Neural cell (in vitro differentiated cells): Measurements from ENCODE around the gene HRH2. TPM values are rescaled to one million over a fixed set of nuclear protein-coding genes. Genes with fewer than 3 reads are reported as not detected.

Source experiments
- H2AFZ ChIP-seq: fragments of 200-600, 300-800 bp; sonication (generic), shearing (Covaris generic); 2 replicates; pipeline ENCODE4 v1.6.0; 2014; ENCODE audit warnings: low read depth, mild to moderate bottlenecking, antibody characterized with exemption, low read length, moderate library complexity
- H3F3A ChIP-seq: fragments of 200-600 bp; shearing (Covaris generic); 2 replicates; pipeline ENCODE4 v1.6.1; 2016; ENCODE audit warnings: mild to moderate bottlenecking, moderate library complexity, mixed read lengths, antibody characterized with exemption, low read length; ENCODE audit not compliant: insufficient read depth, poor library complexity, severe bottlenecking
- H3K27ac ChIP-seq: fragments of 200-600, 300-800 bp; sonication (generic), shearing (Covaris generic); 2 replicates; pipeline ENCODE4 v1.5.1; 2014; ENCODE audit warnings: mild to moderate bottlenecking, low read length, moderate library complexity
- H3K27me3 ChIP-seq: fragments of 300-800, 200-600 bp; sonication (generic), shearing (Covaris generic); 2 replicates; pipeline ENCODE4 v1.6.0; 2014; ENCODE audit warnings: mild to moderate bottlenecking, low read depth, low read length, moderate library complexity; ENCODE audit not compliant: insufficient read depth
- H3K36me3 ChIP-seq: fragments of 300-800, 200-600 bp; sonication (generic), shearing (Covaris generic); 2 replicates; pipeline ENCODE4 v1.5.1; 2014; ENCODE audit warnings: mild to moderate bottlenecking, antibody characterized with exemption, low read length, moderate library complexity; ENCODE audit not compliant: insufficient read depth
- H3K4me2 ChIP-seq: fragments of 300-800, 200-600 bp; sonication (generic), shearing (Covaris generic); 2 replicates; pipeline ENCODE4 v1.6.0; 2014; ENCODE audit warnings: mild to moderate bottlenecking, low read length
- H3K4me3 ChIP-seq: fragments of 300-800, 200-600 bp; sonication (generic), shearing (Covaris generic); 2 replicates; pipeline ENCODE4 v1.5.1; 2014; ENCODE audit warnings: mild to moderate bottlenecking, low read length, moderate library complexity
- H3K79me2 ChIP-seq: fragments of 200-600 bp; shearing (Covaris generic); replicated peaks from 2 replicates; pipeline ENCODE4 v1.6.0; 2014; ENCODE audit warnings: mild to moderate bottlenecking, low read length, moderate library complexity; ENCODE audit not compliant: insufficient read depth
- H3K9ac ChIP-seq: fragments of 300-800, 200-600 bp; sonication (generic), shearing (Covaris generic); 2 replicates; pipeline ENCODE4 v1.6.1; 2016; ENCODE audit warnings: mild to moderate bottlenecking, low read length, mixed read lengths
- H3K9me2 ChIP-seq: fragments of 200-600 bp; shearing (Covaris generic); 2 replicates; pipeline ENCODE4 v1.6.1; 2016; ENCODE audit warnings: mild to moderate bottlenecking, low read length, mixed read lengths; ENCODE audit not compliant: insufficient read depth
- H3K9me3 ChIP-seq: fragments of 200-600, 300-800 bp; sonication (generic), shearing (Covaris generic); 2 replicates; pipeline ENCODE4 v1.6.1; 2016; ENCODE audit warnings: mild to moderate bottlenecking, mixed run types, low read length, moderate library complexity, mixed read lengths
- H4K20me1 ChIP-seq: fragments of 200-600 bp; shearing (Covaris generic); 2 replicates; pipeline ENCODE4 v1.6.1; 2016; ENCODE audit warnings: mild to moderate bottlenecking, mixed run types; ENCODE audit not compliant: insufficient read depth
- EP300 ChIP-seq: fragments of 450-650 bp; conservative IDR thresholded peaks from 2 replicates; pipeline ENCODE4 v1.6.1; 2014; ENCODE audit warnings: antibody characterized with exemption, mild to moderate bottlenecking, moderate library complexity; ENCODE audit not compliant: poor library complexity, severe bottlenecking
- EZH2 ChIP-seq: fragments of 200-600, 300-800 bp; shearing (Covaris generic), sonication (generic); IDR thresholded peaks from 2 replicates; pipeline ENCODE4 v1.6.1; 2014; ENCODE audit warnings: antibody characterized with exemption, low read length, borderline replicate concordance, mild to moderate bottlenecking; ENCODE audit not compliant: insufficient read depth, poor library complexity, severe bottlenecking
- MXI1 ChIP-seq: fragments of 450-650 bp; conservative IDR thresholded peaks from 2 replicates; pipeline ENCODE4 v1.6.1; 2014; ENCODE audit warnings: antibody characterized with exemption, mild to moderate bottlenecking; ENCODE audit not compliant: poor library complexity, severe bottlenecking
- POLR2AphosphoS5 ChIP-seq: IDR thresholded peaks from 2 replicates; pipeline ENCODE4 v1.6.1; 2012
- RAD21 ChIP-seq: fragments of 450-650 bp; conservative IDR thresholded peaks from 2 replicates; pipeline ENCODE4 v1.6.1; 2014; ENCODE audit warnings: antibody characterized with exemption, mild to moderate bottlenecking, moderate library complexity
- SMC3 ChIP-seq: fragments of 450-650 bp; conservative IDR thresholded peaks from 2 replicates; pipeline ENCODE4 v1.6.1; 2014; ENCODE audit warnings: antibody characterized with exemption, mild to moderate bottlenecking, moderate library complexity; ENCODE audit not compliant: poor library complexity
- TAF1 ChIP-seq: IDR thresholded peaks from 2 replicates; pipeline ENCODE4 v1.6.1; 2012; ENCODE audit warnings: low read depth
- polyA plus RNA-seq: library from polyadenylated mRNA; depleted of rRNA; stranded (reverse); fragments of >200 nt; gene quantifications from 2 replicates; pipeline ENCODE4 v1.2.3, GENCODE V29; 2014
- TF ChIP-seq, protein P1 (sequence below): IDR thresholded peaks from 2 replicates; pipeline ENCODE4 v1.6.1; 2012; ENCODE audit warnings: borderline replicate concordance
- TF ChIP-seq, protein P2 (sequence below): fragments of 450-650 bp; IDR thresholded peaks from 2 replicates; pipeline ENCODE4 v1.5.1; 2014; ENCODE audit warnings: antibody characterized with exemption, mild to moderate bottlenecking, moderate library complexity; ENCODE audit not compliant: poor library complexity, severe bottlenecking

Gene HRH2
- polyA plus RNA-seq, 1 donor from 2014 or later = 0.09 TPM

DNA sequence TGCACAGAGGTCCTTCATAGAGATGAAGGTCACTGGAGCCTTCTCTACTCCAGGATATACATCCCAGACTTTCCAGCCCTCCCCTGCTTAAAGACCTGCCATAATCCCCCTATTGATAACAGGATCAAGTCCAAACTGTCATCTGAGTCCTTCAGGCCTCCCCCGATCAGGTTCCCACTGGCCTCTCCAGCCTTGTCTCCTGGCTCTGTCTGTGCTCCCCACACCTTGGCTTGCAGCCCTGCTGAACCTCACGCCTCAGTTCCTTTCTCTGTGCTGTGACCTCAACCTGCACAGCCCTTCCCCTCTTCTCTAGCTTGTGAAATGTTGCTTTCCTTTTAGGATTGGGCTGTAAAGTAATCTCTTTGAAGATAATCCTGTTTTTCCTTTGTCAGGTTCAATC, 2.5 kb upstream of the HRH2 start:
- Histone ChIP-seq H3F3A (no peaks in the 10 kb centered on the region), H3K9ac (no peak overlapping the region), H2AFZ (no peak overlapping the region), H3K27me3 (peaks cover 23% of the 10 kb centered on the region), H3K9me3 (no peaks in the 10 kb centered on the region), H3K9me2 (no peaks in the 10 kb centered on the region), H3K4me3 (no peak overlapping the region), H3K36me3 (no peaks in the 10 kb centered on the region), H4K20me1 (no peaks in the 10 kb centered on the region), H3K79me2 (no peaks in the 10 kb centered on the region), H3K4me2 (no peak overlapping the region), H3K27ac (no peak overlapping the region)
- TF ChIP-seq MXI1 (no peak), EP300 (no peak), POLR2AphosphoS5 (no peak), SMC3 (no peak), RAD21 (no peak), TAF1 (no peak), EZH2 (no peak)
- TF ChIP-seq, protein P1, sequence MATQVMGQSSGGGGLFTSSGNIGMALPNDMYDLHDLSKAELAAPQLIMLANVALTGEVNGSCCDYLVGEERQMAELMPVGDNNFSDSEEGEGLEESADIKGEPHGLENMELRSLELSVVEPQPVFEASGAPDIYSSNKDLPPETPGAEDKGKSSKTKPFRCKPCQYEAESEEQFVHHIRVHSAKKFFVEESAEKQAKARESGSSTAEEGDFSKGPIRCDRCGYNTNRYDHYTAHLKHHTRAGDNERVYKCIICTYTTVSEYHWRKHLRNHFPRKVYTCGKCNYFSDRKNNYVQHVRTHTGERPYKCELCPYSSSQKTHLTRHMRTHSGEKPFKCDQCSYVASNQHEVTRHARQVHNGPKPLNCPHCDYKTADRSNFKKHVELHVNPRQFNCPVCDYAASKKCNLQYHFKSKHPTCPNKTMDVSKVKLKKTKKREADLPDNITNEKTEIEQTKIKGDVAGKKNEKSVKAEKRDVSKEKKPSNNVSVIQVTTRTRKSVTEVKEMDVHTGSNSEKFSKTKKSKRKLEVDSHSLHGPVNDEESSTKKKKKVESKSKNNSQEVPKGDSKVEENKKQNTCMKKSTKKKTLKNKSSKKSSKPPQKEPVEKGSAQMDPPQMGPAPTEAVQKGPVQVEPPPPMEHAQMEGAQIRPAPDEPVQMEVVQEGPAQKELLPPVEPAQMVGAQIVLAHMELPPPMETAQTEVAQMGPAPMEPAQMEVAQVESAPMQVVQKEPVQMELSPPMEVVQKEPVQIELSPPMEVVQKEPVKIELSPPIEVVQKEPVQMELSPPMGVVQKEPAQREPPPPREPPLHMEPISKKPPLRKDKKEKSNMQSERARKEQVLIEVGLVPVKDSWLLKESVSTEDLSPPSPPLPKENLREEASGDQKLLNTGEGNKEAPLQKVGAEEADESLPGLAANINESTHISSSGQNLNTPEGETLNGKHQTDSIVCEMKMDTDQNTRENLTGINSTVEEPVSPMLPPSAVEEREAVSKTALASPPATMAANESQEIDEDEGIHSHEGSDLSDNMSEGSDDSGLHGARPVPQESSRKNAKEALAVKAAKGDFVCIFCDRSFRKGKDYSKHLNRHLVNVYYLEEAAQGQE = no peak
- TF ChIP-seq, protein P2, sequence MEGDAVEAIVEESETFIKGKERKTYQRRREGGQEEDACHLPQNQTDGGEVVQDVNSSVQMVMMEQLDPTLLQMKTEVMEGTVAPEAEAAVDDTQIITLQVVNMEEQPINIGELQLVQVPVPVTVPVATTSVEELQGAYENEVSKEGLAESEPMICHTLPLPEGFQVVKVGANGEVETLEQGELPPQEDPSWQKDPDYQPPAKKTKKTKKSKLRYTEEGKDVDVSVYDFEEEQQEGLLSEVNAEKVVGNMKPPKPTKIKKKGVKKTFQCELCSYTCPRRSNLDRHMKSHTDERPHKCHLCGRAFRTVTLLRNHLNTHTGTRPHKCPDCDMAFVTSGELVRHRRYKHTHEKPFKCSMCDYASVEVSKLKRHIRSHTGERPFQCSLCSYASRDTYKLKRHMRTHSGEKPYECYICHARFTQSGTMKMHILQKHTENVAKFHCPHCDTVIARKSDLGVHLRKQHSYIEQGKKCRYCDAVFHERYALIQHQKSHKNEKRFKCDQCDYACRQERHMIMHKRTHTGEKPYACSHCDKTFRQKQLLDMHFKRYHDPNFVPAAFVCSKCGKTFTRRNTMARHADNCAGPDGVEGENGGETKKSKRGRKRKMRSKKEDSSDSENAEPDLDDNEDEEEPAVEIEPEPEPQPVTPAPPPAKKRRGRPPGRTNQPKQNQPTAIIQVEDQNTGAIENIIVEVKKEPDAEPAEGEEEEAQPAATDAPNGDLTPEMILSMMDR = no peak

DNA sequence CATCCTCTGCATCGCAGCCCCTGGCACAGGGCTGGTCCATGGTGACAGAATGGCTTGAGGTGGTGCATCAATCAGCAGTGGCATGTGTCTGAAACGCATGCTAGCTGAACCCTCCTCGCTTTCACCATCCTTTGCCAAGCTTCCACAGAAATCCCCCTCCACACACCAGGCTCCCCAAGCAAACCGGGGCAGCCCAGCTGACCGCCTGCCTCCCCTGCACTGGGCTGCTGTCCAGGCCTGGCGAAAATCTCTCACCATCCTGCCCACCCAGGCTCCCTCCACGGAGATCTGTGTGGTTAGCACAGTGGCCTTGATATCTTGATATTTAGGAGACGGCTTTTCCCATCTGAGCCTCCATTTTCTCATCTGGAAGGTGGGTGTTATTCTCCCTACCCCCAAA, 905 bp upstream of the HRH2 start:
- H2AFZ ChIP-seq = no peak overlapping the region
- peaks cover 23% of the 10 kb centered on the region for H3K27me3 ChIP-seq
- H4K20me1 ChIP-seq = no peaks in the 10 kb centered on the region
- no peak overlapping the region for H3K9ac ChIP-seq
- H3K9me3 ChIP-seq = no peaks in the 10 kb centered on the region
- no peaks in the 10 kb centered on the region for H3K9me2 ChIP-seq
- H3K27ac ChIP-seq = no peak overlapping the region
- TF ChIP-seq EZH2 = no peak
- no peak for TF ChIP-seq MXI1
- TF ChIP-seq, protein P2 = no peak
- TF ChIP-seq EP300 = no peak
- no peak for TF ChIP-seq RAD21
- TF ChIP-seq TAF1 = no peak
- TF ChIP-seq, protein P1 = no peak
- no peak for TF ChIP-seq SMC3
- TF ChIP-seq POLR2AphosphoS5 = no peak
- no peaks in the 10 kb centered on the region for H3F3A ChIP-seq
- H3K4me2 ChIP-seq = no peak overlapping the region
- no peak overlapping the region for H3K4me3 ChIP-seq
- H3K36me3 ChIP-seq = no peaks in the 10 kb centered on the region
- H3K79me2 ChIP-seq = no peaks in the 10 kb centered on the region
